Kidney (tissue), 14 donors: ENCODE measurements around the gene PKD2L1. TPM values are rescaled to one million over a fixed set of nuclear protein-coding genes. Genes with fewer than 3 reads are reported as not detected.

Experiments
- DNase-seq, 5 donors: peaks; one replicate each; pipeline ENCODE4 v3.0.0-alpha.2; 2013 to 2020
- FAIRE-seq: peaks from 2 replicates; lab custom pipeline; 2012; peaks lifted over from hg19 to GRCh38; lab: Jason Lieb, UNC
- H3K27ac ChIP-seq, 2 donors: one replicate each; pipeline ENCODE4 v1.7.0; 2013; ENCODE audit warnings: low read depth in 2 of 2, low read length in 2 of 2, inconsistent platforms in 1 of 2
- H3K27me3 ChIP-seq: one replicate; pipeline ENCODE4 v1.7.1; 2013; ENCODE audit warnings: low read length, inconsistent platforms; ENCODE audit not compliant: control insufficient read depth, insufficient read depth
- H3K36me3 ChIP-seq, 3 donors: one replicate each; pipeline versions ENCODE4 v1.7.0 to v1.7.1; 2013; ENCODE audit warnings: low read length in 3 of 3, control low read depth in 1 of 3, inconsistent platforms in 1 of 3; ENCODE audit not compliant: insufficient read depth in 3 of 3, control insufficient read depth in 2 of 3
- H3K4me1 ChIP-seq, 3 donors: one replicate each; pipeline versions ENCODE4 v1.7.0 to v1.7.1; 2013; ENCODE audit warnings: low read length in 3 of 3, inconsistent platforms in 1 of 3, low read depth in 1 of 3; ENCODE audit not compliant: control insufficient read depth in 2 of 3, insufficient read depth in 2 of 3
- H3K4me3 ChIP-seq, 3 donors: one replicate each; pipeline versions ENCODE4 v1.7.0 to v1.8.1; 2013; ENCODE audit warnings: low read length in 3 of 3, control low read depth in 1 of 3, inconsistent platforms in 1 of 3
- H3K9ac ChIP-seq, 3 donors: one replicate each; pipeline versions ENCODE4 v1.7.0 to v1.7.1; 2013; ENCODE audit warnings: low read length in 3 of 3, control low read depth in 1 of 3, inconsistent platforms in 1 of 3
- H3K9me3 ChIP-seq, 3 donors: one replicate each; pipeline versions ENCODE4 v1.7.0 to v1.7.1; 2013; ENCODE audit warnings: low read length in 3 of 3, control low read depth in 1 of 3, inconsistent platforms in 1 of 3; ENCODE audit not compliant: control insufficient read depth in 2 of 3, insufficient read depth in 1 of 3
- intact Hi-C: fragments of 100-400 bp; cut with DNase I; formaldehyde crosslinking; loops from one replicate; pipeline ENCODE4 v1.11.1; 2022
- polyA plus RNA-seq: library from polyadenylated mRNA; stranded (reverse); fragments of 350-450 nt; fragmentation: Illumina TruSeq; extraction: RNeasy Lipid Tissue Mini Kit (QIAGEN cat#74804); gene quantifications from one replicate; pipeline ENCODE4 v1.2.3, GENCODE V29; 2014; ENCODE audit warnings: low read depth, low replicate concordance; ENCODE audit not compliant: insufficient read depth
- total RNA-seq: library from RNA; stranded (reverse); fragmentation: NEBNext Ultra II Directional; extraction: Animal tissue kit (Norgen Biotek cat#: 25700); gene quantifications from one replicate; pipeline ENCODE4 v1.2.1, GENCODE V29; 2021
- TF ChIP-seq, protein P1 (sequence below): IDR thresholded peaks from 3 replicates; pipeline ENCODE4 v1.5.1; 2012; ENCODE audit warnings: mild to moderate bottlenecking, moderate library complexity, borderline replicate concordance; ENCODE audit not compliant: insufficient read depth; ENCODE audit errors: extremely low read depth
- donor health status: control.
- donor health status: control.
- donor health status: control.
- donor health status: control.
- donor health status: control.
- donor health status: DM: yes; HTN: yes; CAD: no.
- donor health status: Normal renal cell carcinoma (clear cell type).

Gene PKD2L1
- total and polyA plus RNA-seq, 2 donors from 2014 or later, result 0.17 TPM; not detected in 1

DNA sequence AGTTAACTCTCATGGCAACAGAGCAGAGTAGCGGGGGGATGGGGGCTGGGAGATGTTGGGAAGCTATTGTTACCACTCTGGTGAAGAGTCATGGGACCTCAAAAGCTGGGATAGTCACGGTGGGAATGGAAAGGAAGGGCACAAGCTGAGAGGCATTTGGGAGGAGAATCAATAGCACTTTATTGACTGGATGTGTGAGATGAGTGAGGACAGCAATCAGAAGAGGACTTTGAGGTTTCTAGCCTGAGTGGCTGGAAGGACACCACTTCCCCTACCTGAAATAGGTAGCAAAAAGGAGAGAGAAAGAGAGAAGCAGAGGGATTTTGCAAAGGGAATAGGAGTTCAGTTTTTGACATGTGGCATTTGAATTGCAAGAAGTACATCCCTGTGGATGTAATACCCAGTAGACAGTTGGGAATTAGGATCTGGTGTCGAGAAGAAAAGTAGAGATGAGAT lies 44.2 kb upstream of the PKD2L1 start:
- no peak for FAIRE-seq
- intact Hi-C loops, result no loop called here

DNA sequence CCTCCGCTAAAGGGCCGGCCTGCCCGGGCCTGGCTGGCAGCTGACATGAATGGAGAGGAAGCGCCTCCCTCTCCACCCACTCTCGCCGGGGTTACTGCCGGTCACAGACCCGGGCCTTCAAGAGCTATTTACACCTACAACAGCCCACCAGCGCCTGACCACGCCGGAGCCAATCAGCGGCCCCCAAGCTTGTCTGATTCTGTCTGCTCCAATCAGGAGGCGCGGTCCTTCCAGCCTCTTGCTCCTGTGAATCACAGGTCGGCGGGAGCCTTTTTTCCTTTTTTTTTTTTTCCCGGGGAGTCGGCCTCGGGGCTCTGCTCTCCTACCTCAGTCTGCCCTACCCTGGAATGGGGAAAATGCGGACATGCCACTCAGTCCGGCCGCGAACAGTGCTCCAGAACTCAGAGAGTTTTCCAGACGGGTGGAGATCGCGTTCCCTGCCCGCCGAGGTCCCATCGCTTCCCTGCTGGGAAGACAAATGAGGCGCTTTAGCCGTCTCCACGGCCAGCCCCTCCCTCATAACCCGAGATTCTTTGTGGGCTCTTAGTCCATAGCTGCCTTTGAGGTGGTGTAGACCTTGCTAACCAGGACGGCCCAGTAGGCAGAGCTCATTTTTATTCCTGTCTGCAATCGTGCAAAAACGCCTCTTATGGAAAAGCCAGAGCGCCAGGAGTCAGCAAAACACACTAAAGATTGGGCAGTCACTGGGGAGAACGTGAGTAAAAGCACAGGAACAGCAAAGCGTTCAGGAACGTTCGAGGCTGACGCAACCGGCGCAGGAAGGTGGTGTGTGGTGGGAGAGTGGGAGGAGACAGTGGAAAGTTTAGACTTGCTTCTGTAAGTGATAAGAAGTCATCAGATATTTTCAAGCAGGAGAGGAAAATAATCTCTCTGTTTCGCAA lies 43.5 kb upstream of the PKD2L1 start:
- Histone ChIP-seq H3K27me3 (no peaks in the 10 kb centered on the region), H3K9me3 (no peaks in the 10 kb centered on the region), H3K9ac (peak overlapping the region; percentile 65 to 92 (median 74)), H3K36me3 (no peaks in the 10 kb centered on the region), H3K4me1 (peaks cover 0 to 21% (median 15%) of the 10 kb centered on the region in 3 donors), H3K27ac (peak overlapping the region; percentile 91 to 98), H3K4me3 (peak overlapping the region; percentile 59 to 79 (median 68))
- FAIRE-seq (peak; percentile 78), DNase-seq (peak; percentile 99)
- TF ChIP-seq, protein P1, sequence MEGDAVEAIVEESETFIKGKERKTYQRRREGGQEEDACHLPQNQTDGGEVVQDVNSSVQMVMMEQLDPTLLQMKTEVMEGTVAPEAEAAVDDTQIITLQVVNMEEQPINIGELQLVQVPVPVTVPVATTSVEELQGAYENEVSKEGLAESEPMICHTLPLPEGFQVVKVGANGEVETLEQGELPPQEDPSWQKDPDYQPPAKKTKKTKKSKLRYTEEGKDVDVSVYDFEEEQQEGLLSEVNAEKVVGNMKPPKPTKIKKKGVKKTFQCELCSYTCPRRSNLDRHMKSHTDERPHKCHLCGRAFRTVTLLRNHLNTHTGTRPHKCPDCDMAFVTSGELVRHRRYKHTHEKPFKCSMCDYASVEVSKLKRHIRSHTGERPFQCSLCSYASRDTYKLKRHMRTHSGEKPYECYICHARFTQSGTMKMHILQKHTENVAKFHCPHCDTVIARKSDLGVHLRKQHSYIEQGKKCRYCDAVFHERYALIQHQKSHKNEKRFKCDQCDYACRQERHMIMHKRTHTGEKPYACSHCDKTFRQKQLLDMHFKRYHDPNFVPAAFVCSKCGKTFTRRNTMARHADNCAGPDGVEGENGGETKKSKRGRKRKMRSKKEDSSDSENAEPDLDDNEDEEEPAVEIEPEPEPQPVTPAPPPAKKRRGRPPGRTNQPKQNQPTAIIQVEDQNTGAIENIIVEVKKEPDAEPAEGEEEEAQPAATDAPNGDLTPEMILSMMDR, result no peak
- intact Hi-C loops, result no loop called here

More for the DNA sequence above, 44.2 kb upstream of the PKD2L1 start:
- Histone ChIP-seq H3K9ac (peak overlapping the region; percentile 65 to 74 (median 66)), H3K27ac (peak overlapping the region; percentile 91 to 98), H3K9me3 (no peaks in the 10 kb centered on the region), H3K27me3 (no peaks in the 10 kb centered on the region), H3K4me1 (peaks cover 0 to 21% (median 15%) of the 10 kb centered on the region in 3 donors), H3K36me3 (no peaks in the 10 kb centered on the region), H3K4me3 (peak overlapping the region; percentile 59 to 79 (median 68))
- TF ChIP-seq, protein P1, result no peak
- no peak for DNase-seq

DNA sequence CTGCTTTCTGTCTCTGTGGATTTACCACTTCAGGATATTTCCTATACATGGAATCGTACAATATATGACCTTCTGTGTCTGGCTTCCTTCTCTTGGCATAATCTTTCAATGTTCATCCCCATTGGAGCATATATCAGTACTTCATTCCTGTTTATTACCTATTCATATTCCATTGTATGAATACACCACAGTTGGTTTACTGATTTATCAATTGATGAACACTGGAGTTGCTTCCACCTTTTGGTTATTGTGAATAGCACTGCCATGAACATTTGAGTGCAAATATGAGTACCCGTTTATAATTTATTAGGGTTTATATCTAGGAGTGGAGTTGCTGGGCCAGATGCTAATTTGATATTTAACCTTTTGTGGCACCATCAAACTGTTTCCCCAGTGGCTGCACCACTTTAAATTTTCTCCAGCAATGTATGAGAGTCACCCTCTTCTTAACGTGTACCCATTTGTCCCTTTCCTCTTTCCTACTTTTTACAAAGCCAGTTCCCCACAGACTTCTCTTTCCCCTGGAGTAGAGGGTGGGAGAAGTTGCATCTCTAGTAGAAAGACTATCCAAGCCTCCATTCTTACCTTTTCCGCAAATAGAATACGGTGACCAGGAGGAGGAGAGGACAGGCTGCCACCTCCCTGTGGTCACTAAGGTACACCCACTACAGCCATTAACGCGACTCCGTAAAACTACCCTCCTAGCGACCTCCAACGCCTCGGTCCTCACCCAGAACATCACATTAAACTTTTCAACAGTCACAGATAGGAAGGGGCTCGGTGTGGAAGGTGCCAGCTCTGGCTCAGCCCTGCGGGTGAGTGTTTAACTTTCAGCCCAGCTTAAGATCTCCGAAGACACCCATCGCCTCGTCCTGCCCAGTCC lies 42.6 kb upstream of the PKD2L1 start:
- Histone ChIP-seq H3K36me3 (no peaks in the 10 kb centered on the region), H3K27me3 (no peaks in the 10 kb centered on the region), H3K4me3 (peak overlapping the region; percentile 30 to 68 (median 53)), H3K4me1 (peaks cover 0 to 21% (median 15%) of the 10 kb centered on the region in 3 donors), H3K9me3 (no peaks in the 10 kb centered on the region), H3K9ac (peak overlapping the region in 2 of 3 donors; percentile 4 to 56), H3K27ac (peak overlapping the region; percentile 91 to 98)
- DNase-seq, result no peak
- no peak for FAIRE-seq
- TF ChIP-seq, protein P1, result no peak
- intact Hi-C loops, result no loop called here
